Right ventricle myocardium superior (tissue), 1 donor: Measurements from ENCODE around the gene MYO15B. TPM values are rescaled to one million over a fixed set of nuclear protein-coding genes. Genes with fewer than 3 reads are reported as not detected.

Experiments used
- ATAC-seq: fragments of 200-7000 bp; cut with Tn5 transposase; one replicate; pipeline ENCODE4 v1.9.1; 2020; ENCODE audit warnings: mild to moderate bottlenecking; ENCODE audit not compliant: poor library complexity
- DNase-seq: peaks from one replicate; pipeline ENCODE4 v3.0.0-alpha.2; 2020
- intact Hi-C: fragments of 100-400 bp; cut with DNase I; formaldehyde crosslinking; loops from one replicate; pipeline ENCODE4 v1.11.2; 2022
- total RNA-seq: library from RNA; stranded (reverse); fragmentation: NEBNext Ultra II Directional; extraction: Animal tissue kit (Norgen Biotek cat#: 25700); gene quantifications from one replicate; pipeline ENCODE4 v1.2.1, GENCODE V29; 2021
- donor health status: DM: no; HTN: yes; CAD: no; lungs with severe emphysema.

Gene MYO15B
- total RNA-seq, 1 donor from 2014 or later, result 37.1 TPM

- intact Hi-C loops, result no loop called here
- DNase-seq, result peak; percentile 68
- peak; percentile 67 for ATAC-seq
These were observed 53.7 kb downstream of the MYO15B start for GRCh38 chr17:75641343-75641742.

GRCh38 chr17:75642182-75642783 is 54.7 kb downstream of the MYO15B start:
- intact Hi-C loops, result no loop called here
- DNase-seq, result peak; percentile 37
- no peak for ATAC-seq

GRCh38 chr17:75642784-75643642 is 55.4 kb downstream of the MYO15B start:
- ATAC-seq (peak; percentile 11), DNase-seq (peak; percentile 48)

GRCh38 chr17:75643643-75644017 is 56.0 kb downstream of the MYO15B start:
- DNase-seq, result no peak
- intact Hi-C loops, result no loop called here
- no peak for ATAC-seq

More at GRCh38 chr17:75642784-75643642, 55.4 kb downstream of the MYO15B start:
- intact Hi-C loops, result no loop called here

- intact Hi-C loops, result no loop called here
- ATAC-seq, result no peak
- DNase-seq, result no peak
These were observed 57.9 kb downstream of the MYO15B start for GRCh38 chr17:75645501-75645888.

- ATAC-seq (no peak), DNase-seq (peak; percentile 44)
- intact Hi-C loops, result no loop called here
These were observed 58.5 kb downstream of the MYO15B start for GRCh38 chr17:75645889-75646637.

GRCh38 chr17:75646638-75646992 is 59.0 kb downstream of the MYO15B start:
- ATAC-seq (no peak), DNase-seq (no peak)
- intact Hi-C loops, result no loop called here

- intact Hi-C loops, result no loop called here
- DNase-seq, result no peak
- no peak for ATAC-seq
These were observed 59.5 kb downstream of the MYO15B start for GRCh38 chr17:75647061-75647460.

- DNase-seq (no peak), ATAC-seq (no peak)
- intact Hi-C loops, result no loop called here
These were observed 60.3 kb downstream of the MYO15B start for GRCh38 chr17:75647921-75648320.

- ATAC-seq (no peak), DNase-seq (no peak)
- intact Hi-C loops, result no loop called here
These were observed 62.1 kb downstream of the MYO15B start for GRCh38 chr17:75649687-75650086.

GRCh38 chr17:75650874-75651273 is 63.3 kb downstream of the MYO15B start:
- ATAC-seq (no peak), DNase-seq (no peak)
- intact Hi-C loops, result no loop called here

- intact Hi-C loops, result no loop called here
- ATAC-seq (no peak), DNase-seq (no peak)
These were observed 64.7 kb downstream of the MYO15B start for GRCh38 chr17:75652341-75652740.

- intact Hi-C loops, result no loop called here
- no peak for DNase-seq
- ATAC-seq, result peak; percentile 72
These were observed 65.4 kb downstream of the MYO15B start for GRCh38 chr17:75652934-75653549.

GRCh38 chr17:75654176-75654575 is 66.6 kb downstream of the MYO15B start:
- ATAC-seq (no peak), DNase-seq (no peak)
- intact Hi-C loops, result no loop called here

GRCh38 chr17:75658237-75658636 is 70.6 kb downstream of the MYO15B start:
- ATAC-seq, result no peak

GRCh38 chr17:75661531-75661930 is 73.9 kb downstream of the MYO15B start:
- ATAC-seq, result no peak
- intact Hi-C loops, result no loop called here
- no peak for DNase-seq

More at GRCh38 chr17:75658237-75658636, 70.6 kb downstream of the MYO15B start:
- no peak for DNase-seq
- intact Hi-C loops, result no loop called here

- intact Hi-C loops, result no loop called here
- DNase-seq (no peak), ATAC-seq (no peak)
These were observed 74.9 kb downstream of the MYO15B start for GRCh38 chr17:75662511-75662910.

- ATAC-seq, result no peak
- intact Hi-C loops, result no loop called here
- no peak for DNase-seq
These were observed 76.5 kb downstream of the MYO15B start for GRCh38 chr17:75664099-75664549.

GRCh38 chr17:75665981-75666380 is 78.4 kb downstream of the MYO15B start:
- ATAC-seq (no peak), DNase-seq (no peak)
- intact Hi-C loops, result no loop called here
